ENCODE results near the gene PYGO2. TPM values are rescaled to one million over a fixed set of nuclear protein-coding genes. Genes with fewer than 3 reads are reported as not detected.

PYGO2 gene
- polyA plus RNA-seq, 1 donor (not counting 4 experiments of a cell fraction or from before 2014, with no cell fraction given) = 15.1 TPM

GRCh38 chr1:154974102-154974807 is 12.7 kb upstream of the PYGO2 start, which contains the start of gene CKS1B:
TSS of gene CKS1B (plus strand) at chr1:154974681. CDS start at chr1:154974746, 65 bp downstream.
- dilution Hi-C loops (cut with MboI; ENCODE audit: extremely low pct_ligation_motif_present, low sequenced_read_pairs) = no loop called here

GRCh38 chr1:154973344-154974101 is 11.9 kb upstream of the PYGO2 start:
- DNase-seq (ENCODE audit: low read depth, low spot score) = peak; percentile 95
- Histone ChIP-seq H3K4me2 (ENCODE audit: control insufficient read depth, extremely low read depth, insufficient read depth, low read depth, low read length) (peak overlapping the region; percentile 76), H3K4me1 (ENCODE audit: control insufficient read depth, extremely low read depth, insufficient read depth, low read length) (peaks cover 47% of the 10 kb centered on the region), H4K20me1 (ENCODE audit: control insufficient read depth, extremely low read depth, insufficient read depth, low read length) (no peaks in the 10 kb centered on the region), H3K79me2 (ENCODE audit: control insufficient read depth, insufficient read depth, low read length) (peaks cover 57% of the 10 kb centered on the region), H3K9me3 (ENCODE audit: control insufficient read depth, low read depth, low read length) (no peaks in the 10 kb centered on the region), H2AFZ (ENCODE audit: control insufficient read depth, low read length) (no peak overlapping the region), H3K4me3 (ENCODE audit: control insufficient read depth in 2 of 3, extremely low read depth in 1 of 3, insufficient read depth in 2 of 3, low read depth in 1 of 3, low read length in 3 of 3) (peak overlapping the region; percentile 57 to 79 (median 75)), H3K36me3 (ENCODE audit: control insufficient read depth in 2 of 2, extremely low read depth in 1 of 2, insufficient read depth in 2 of 2, low read length in 2 of 2) (peaks cover 0 to 11% of the 10 kb centered on the region in 2 experiments), H3K27ac (ENCODE audit: control insufficient read depth, insufficient read depth, low read length) (peak overlapping the region; percentile 99), H3K9ac (ENCODE audit: control insufficient read depth, extremely low read depth, insufficient read depth, low read length) (peak overlapping the region; percentile 96), H3K27me3 (ENCODE audit: control insufficient read depth, extremely low read depth, insufficient read depth, low read length) (no peaks in the 10 kb centered on the region), H3K9me1 (ENCODE audit: control insufficient read depth, extremely low read depth, insufficient read depth, low read length) (no peaks in the 10 kb centered on the region)
- no peak for FAIRE-seq
- dilution Hi-C loops (cut with MboI; ENCODE audit: extremely low pct_ligation_motif_present, low sequenced_read_pairs) = no loop called here
- peak; percentile 10 to 24 (median 13) for TF ChIP-seq CTCF (optimal IDR thresholded peaks at IDR 0.05 in 1 of 3, IDR thresholded peaks at IDR 0.05 in 1 of 3, conservative IDR thresholded peaks at IDR 0.05 in 1 of 3; ENCODE audit: extremely low read depth in 1 of 3, insufficient read depth in 2 of 3, low read length in 3 of 3)
- no peak for TF ChIP-seq EZH2 (IDR thresholded peaks at IDR 0.05; ENCODE audit: low read length)

More at GRCh38 chr1:154974102-154974807, 12.7 kb upstream of the PYGO2 start, which contains the start of gene CKS1B:
- H4K20me1 ChIP-seq (ENCODE audit: control insufficient read depth, extremely low read depth, insufficient read depth, low read length) = no peaks in the 10 kb centered on the region
- DNase-seq (ENCODE audit: low read depth, low spot score) = peak; percentile 100
- H3K79me2 ChIP-seq (ENCODE audit: control insufficient read depth, insufficient read depth, low read length) = peaks cover 51% of the 10 kb centered on the region
- peak within 1 kb of the TSS; percentile 99 for H3K27ac ChIP-seq (ENCODE audit: control insufficient read depth, insufficient read depth, low read length)
- peak within 1 kb of the TSS; percentile 71 for H2AFZ ChIP-seq (ENCODE audit: control insufficient read depth, low read length)
- peak within 1 kb of the TSS; percentile 95 for H3K4me2 ChIP-seq (ENCODE audit: control insufficient read depth, extremely low read depth, insufficient read depth, low read depth, low read length)
- TF ChIP-seq EZH2 (IDR thresholded peaks at IDR 0.05; ENCODE audit: low read length) = no peak
- TF ChIP-seq CTCF (optimal IDR thresholded peaks at IDR 0.05 in 1 of 3, IDR thresholded peaks at IDR 0.05 in 1 of 3, conservative IDR thresholded peaks at IDR 0.05 in 1 of 3; ENCODE audit: extremely low read depth in 1 of 3, insufficient read depth in 2 of 3, low read length in 3 of 3) = no peak
- peaks cover 40% of the 10 kb centered on the region for H3K4me1 ChIP-seq (ENCODE audit: control insufficient read depth, extremely low read depth, insufficient read depth, low read length)
- no peaks in the 10 kb centered on the region for H3K27me3 ChIP-seq (ENCODE audit: control insufficient read depth, extremely low read depth, insufficient read depth, low read length)
- no peaks in the 10 kb centered on the region for H3K9me1 ChIP-seq (ENCODE audit: control insufficient read depth, extremely low read depth, insufficient read depth, low read length)
- H3K4me3 ChIP-seq (ENCODE audit: control insufficient read depth in 2 of 3, extremely low read depth in 1 of 3, insufficient read depth in 2 of 3, low read depth in 1 of 3, low read length in 3 of 3) = peak within 1 kb of the TSS; percentile 57 to 98 (median 82)
- no peaks in the 10 kb centered on the region for H3K9me3 ChIP-seq (ENCODE audit: control insufficient read depth, low read depth, low read length)
- peaks cover 0 to 9% of the 10 kb centered on the region in 2 experiments for H3K36me3 ChIP-seq (ENCODE audit: control insufficient read depth in 2 of 2, extremely low read depth in 1 of 2, insufficient read depth in 2 of 2, low read length in 2 of 2)
- FAIRE-seq = peak; percentile 90
- peak within 1 kb of the TSS; percentile 96 for H3K9ac ChIP-seq (ENCODE audit: control insufficient read depth, extremely low read depth, insufficient read depth, low read length)
